Astrocyte of the cerebellum (primary cell): ENCODE results near the gene ASB3.
"Not testable (repeated sequence)": the region's sequence is repeated elsewhere in the genome, so short reads cannot be mapped to it uniquely, and the experiment has no call there.

Experiments used
- DNase-seq: peaks from one replicate; pipeline ENCODE4 v3.0.0-alpha.2; 2011; ENCODE audit warnings: low read depth
- H3K4me3 ChIP-seq: 2 replicates; pipeline ENCODE4 v1.5.1; 2011; ENCODE audit warnings: mild to moderate bottlenecking, low read depth, low read length, moderate library complexity
- CTCF ChIP-seq: IDR thresholded peaks from 2 replicates; pipeline ENCODE4 v1.5.1; 2012; ENCODE audit warnings: low read length, low read depth, moderate library complexity, mild to moderate bottlenecking; ENCODE audit errors: missing control alignments
- in situ Hi-C: cut with HindIII; loops from 2 replicates; pipeline ENCODE4 v1.10.0; 2017; ENCODE audit warnings: low sequenced_read_pairs

Gene ASB3

GRCh38 chr2:53672881-53673522 is 113.8 kb downstream of the ASB3 start:
- in situ Hi-C loops, result no loop called here
- DNase-seq, result no peak

GRCh38 chr2:53670331-53670730 is 116.4 kb downstream of the ASB3 start:
- no peak for TF ChIP-seq CTCF
- in situ Hi-C loops, result no loop called here
- no peak overlapping the region for H3K4me3 ChIP-seq
- no peak for DNase-seq

More at GRCh38 chr2:53672881-53673522, 113.8 kb downstream of the ASB3 start:
- H3K4me3 ChIP-seq, result no peak overlapping the region
- TF ChIP-seq CTCF, result no peak

- DNase-seq, result no peak
- H3K4me3 ChIP-seq, result no peak overlapping the region
- TF ChIP-seq CTCF, result no peak
- in situ Hi-C loops, result no loop called here
Measured at GRCh38 chr2:53668624-53669026, 118.1 kb downstream of the ASB3 start.

GRCh38 chr2:53667130-53667529 is 119.6 kb downstream of the ASB3 start:
- in situ Hi-C loops, H3K4me3 ChIP-seq, DNase-seq: not testable (repeated sequence)

GRCh38 chr2:53660886-53661285 is 125.9 kb downstream of the ASB3 start:
- H3K4me3 ChIP-seq, result no peak overlapping the region
- in situ Hi-C loops, result no loop called here
- no peak for DNase-seq
- TF ChIP-seq CTCF, result no peak

GRCh38 chr2:53658474-53658873 is 128.3 kb downstream of the ASB3 start:
- H3K4me3 ChIP-seq, DNase-seq, in situ Hi-C loops: not testable (repeated sequence)

GRCh38 chr2:53655256-53655655 is 131.5 kb downstream of the ASB3 start:
- no peak for DNase-seq
- TF ChIP-seq CTCF, result no peak
- in situ Hi-C loops, result no loop called here
- no peak overlapping the region for H3K4me3 ChIP-seq

- H3K4me3 ChIP-seq, result no peak overlapping the region
- TF ChIP-seq CTCF, result no peak
- no peak for DNase-seq
- in situ Hi-C loops, result no loop called here
Measured at GRCh38 chr2:53654396-53654795, 132.4 kb downstream of the ASB3 start.
